Thoracic aorta (tissue), 2 donors: ENCODE results near the gene HDAC4. TPM values are rescaled to one million over a fixed set of nuclear protein-coding genes. Genes with fewer than 3 reads are reported as not detected.

Experiments
- ATAC-seq: fragments of 150-250 bp; one replicate; pipeline ENCODE4 v1.8.0; 2017; ENCODE audit warnings: low read depth; ENCODE audit not compliant: insufficient number of reproducible peaks, low FRiP score
- DNase-seq: peaks from one replicate; pipeline ENCODE4 v3.0.0-alpha.2; 2020; ENCODE audit warnings: low spot score
- H3K27ac ChIP-seq, 2 donors: fragments of 200-600 bp; sonication (generic); 1 replicate in 1 of 2; 2 replicates in 1 of 2; pipeline ENCODE4 v1.5.1; 2016; ENCODE audit warnings: mild to moderate bottlenecking in 2 of 2, moderate library complexity in 2 of 2
- H3K27me3 ChIP-seq: fragments of 200-600 bp; sonication (generic); replicated peaks from 2 replicates; pipeline ENCODE4 v1.6.0; 2016; ENCODE audit warnings: mild to moderate bottlenecking; ENCODE audit not compliant: insufficient read depth
- H3K36me3 ChIP-seq: fragments of 200-600 bp; sonication (generic); one replicate; pipeline ENCODE4 v1.5.1; 2016
- H3K4me1 ChIP-seq, 2 donors: fragments of 200-600 bp; sonication (generic); 1 replicate in 1 of 2; 2 replicates in 1 of 2; pipeline versions ENCODE4 v1.5.1 to v1.6.0; 2016; ENCODE audit warnings: low read depth in 2 of 2, mild to moderate bottlenecking in 1 of 2; ENCODE audit not compliant: control insufficient read depth in 1 of 2
- H3K4me3 ChIP-seq: fragments of 200-600 bp; sonication (generic); 2 replicates; pipeline ENCODE4 v1.5.1; 2016; ENCODE audit warnings: mild to moderate bottlenecking
- H3K9me3 ChIP-seq: fragments of 200-600 bp; sonication (generic); 2 replicates; pipeline ENCODE4 v1.5.1; 2016
- total RNA-seq, 2 donors: library from RNA; depleted of rRNA; stranded (reverse); fragments of >200 nt; gene quantifications; one replicate each; pipeline versions ENCODE4 v1.1.0 to v1.2.3, GENCODE V29; 2016
- TF ChIP-seq, protein P1 (sequence below): fragments of 200-600 bp; sonication (generic); IDR thresholded peaks from one replicate; pipeline ENCODE4 v1.5.1; 2019; ENCODE audit warnings: antibody characterized with exemption

HDAC4 gene
- total RNA-seq, 2 donors from 2014 or later: 79.2 to 163 TPM

DNA sequence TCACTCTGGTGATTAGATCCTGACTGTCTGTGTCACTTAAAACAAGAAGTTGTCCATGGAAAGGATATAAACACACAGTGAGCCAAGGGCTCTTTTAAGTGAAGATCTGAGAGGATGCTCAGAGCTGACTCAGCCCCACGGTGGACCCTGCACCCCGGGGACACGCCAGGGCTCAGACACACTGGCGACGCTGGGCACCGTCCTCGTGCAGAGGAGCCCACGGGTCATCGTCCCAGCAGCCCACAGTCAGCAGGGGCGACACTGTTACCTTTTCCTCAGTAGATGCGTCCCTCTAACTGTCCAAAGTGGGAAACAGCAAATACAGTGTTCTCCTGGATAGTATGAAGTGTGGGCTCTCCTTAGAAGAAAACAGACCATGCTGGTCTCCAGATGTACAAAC is 225.6 kb downstream of the HDAC4 start:
- Histone ChIP-seq H3K27ac (no peak overlapping the region), H3K36me3 (peaks cover 7% of the 10 kb centered on the region), H3K27me3 (no peaks in the 10 kb centered on the region), H3K9me3 (peaks cover 8% of the 10 kb centered on the region), H3K4me3 (no peak overlapping the region), H3K4me1 (no peaks in the 10 kb centered on the region)
- no peak for ATAC-seq
- TF ChIP-seq, protein P1, sequence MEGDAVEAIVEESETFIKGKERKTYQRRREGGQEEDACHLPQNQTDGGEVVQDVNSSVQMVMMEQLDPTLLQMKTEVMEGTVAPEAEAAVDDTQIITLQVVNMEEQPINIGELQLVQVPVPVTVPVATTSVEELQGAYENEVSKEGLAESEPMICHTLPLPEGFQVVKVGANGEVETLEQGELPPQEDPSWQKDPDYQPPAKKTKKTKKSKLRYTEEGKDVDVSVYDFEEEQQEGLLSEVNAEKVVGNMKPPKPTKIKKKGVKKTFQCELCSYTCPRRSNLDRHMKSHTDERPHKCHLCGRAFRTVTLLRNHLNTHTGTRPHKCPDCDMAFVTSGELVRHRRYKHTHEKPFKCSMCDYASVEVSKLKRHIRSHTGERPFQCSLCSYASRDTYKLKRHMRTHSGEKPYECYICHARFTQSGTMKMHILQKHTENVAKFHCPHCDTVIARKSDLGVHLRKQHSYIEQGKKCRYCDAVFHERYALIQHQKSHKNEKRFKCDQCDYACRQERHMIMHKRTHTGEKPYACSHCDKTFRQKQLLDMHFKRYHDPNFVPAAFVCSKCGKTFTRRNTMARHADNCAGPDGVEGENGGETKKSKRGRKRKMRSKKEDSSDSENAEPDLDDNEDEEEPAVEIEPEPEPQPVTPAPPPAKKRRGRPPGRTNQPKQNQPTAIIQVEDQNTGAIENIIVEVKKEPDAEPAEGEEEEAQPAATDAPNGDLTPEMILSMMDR: no peak
- no peak for DNase-seq

DNA sequence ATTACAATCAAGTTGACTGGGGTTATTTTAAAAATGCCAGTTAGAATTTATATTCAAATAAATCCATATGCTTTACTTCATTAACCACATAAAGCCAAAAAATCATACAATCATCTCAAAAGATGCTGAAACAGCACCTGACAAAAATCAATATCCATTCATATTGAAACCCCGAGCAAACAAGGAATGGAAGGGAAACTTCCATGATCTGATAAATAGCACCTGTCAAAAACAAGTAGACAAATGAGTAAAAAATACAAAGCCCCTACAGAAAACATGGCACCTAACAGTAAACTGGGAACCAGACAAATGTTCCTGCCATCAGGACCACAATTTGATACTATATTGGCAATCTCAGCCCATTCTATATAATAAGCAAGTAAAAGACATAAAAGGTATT is 227.5 kb downstream of the HDAC4 start:
- ATAC-seq (no peak), DNase-seq (no peak)
- TF ChIP-seq, protein P1: no peak
- Histone ChIP-seq H3K4me3 (no peak overlapping the region), H3K27me3 (no peaks in the 10 kb centered on the region), H3K36me3 (peaks cover 7% of the 10 kb centered on the region), H3K4me1 (no peaks in the 10 kb centered on the region), H3K9me3 (peaks cover 8% of the 10 kb centered on the region), H3K27ac (no peak overlapping the region)

DNA sequence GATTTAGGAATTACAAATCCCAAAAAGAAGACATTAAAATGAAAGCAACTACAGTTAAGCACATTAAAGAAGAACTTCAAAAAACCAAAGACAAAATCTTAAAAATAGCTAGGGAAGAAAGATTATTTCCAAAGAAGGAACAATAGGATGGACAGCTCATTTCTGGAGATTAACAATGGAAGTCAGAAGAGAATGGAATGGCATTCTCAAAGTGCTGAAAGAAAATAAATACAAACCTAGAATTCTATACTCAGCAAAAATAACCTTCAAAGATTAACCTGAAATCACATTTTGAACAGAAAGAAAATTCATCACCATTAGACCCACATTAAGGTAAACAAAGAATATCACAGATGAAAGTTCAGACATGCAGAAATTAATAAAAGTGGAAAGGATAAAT is 229.2 kb downstream of the HDAC4 start:
- ATAC-seq: no peak
- Histone ChIP-seq H3K27ac (no peak overlapping the region), H3K4me3 (no peak overlapping the region), H3K4me1 (no peaks in the 10 kb centered on the region), H3K9me3 (peaks cover 8% of the 10 kb centered on the region), H3K27me3 (no peaks in the 10 kb centered on the region), H3K36me3 (peaks cover 7% of the 10 kb centered on the region)
- TF ChIP-seq, protein P1: no peak
- DNase-seq: no peak

DNA sequence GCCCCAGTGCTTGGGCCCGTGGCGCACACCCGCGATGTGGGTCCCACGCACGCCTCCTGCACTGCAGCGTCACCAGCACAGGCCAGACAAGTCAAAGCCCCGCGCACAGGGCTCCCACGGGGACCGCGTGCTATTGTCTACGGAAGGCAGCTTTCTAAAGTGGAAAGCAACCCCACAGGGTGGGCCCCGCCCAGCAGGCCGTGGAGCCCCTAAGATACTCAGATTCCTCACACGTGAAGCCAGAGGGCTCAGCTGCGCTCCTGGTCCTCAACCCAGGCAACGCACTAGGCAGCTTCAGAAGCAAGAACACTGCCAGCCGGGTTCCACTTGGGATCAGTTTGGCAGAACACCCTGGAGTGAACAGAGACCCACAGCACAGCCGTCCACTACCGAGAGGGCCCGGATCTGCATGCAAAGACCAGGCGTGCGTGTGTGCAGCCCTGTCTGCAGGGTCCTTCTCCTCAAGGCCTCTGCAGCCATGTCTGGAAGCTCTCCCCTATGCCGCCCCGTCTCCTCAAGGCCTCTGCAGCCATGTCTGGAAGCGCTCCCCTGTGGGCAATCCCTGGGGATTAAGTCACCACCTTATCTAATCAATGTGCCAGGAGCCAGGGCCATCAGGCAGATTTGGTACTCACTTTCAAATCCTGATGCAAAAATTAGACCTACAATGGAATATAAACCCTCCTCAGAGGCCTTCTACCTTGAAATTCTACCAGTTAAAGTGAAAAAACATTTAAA is 231.3 kb downstream of the HDAC4 start:
- Histone ChIP-seq H3K27ac (no peak overlapping the region), H3K4me3 (no peak overlapping the region), H3K36me3 (no peaks in the 10 kb centered on the region), H3K4me1 (no peaks in the 10 kb centered on the region), H3K9me3 (peaks cover 8% of the 10 kb centered on the region), H3K27me3 (no peaks in the 10 kb centered on the region)
- TF ChIP-seq, protein P1: no peak
- DNase-seq: no peak
- no peak for ATAC-seq

DNA sequence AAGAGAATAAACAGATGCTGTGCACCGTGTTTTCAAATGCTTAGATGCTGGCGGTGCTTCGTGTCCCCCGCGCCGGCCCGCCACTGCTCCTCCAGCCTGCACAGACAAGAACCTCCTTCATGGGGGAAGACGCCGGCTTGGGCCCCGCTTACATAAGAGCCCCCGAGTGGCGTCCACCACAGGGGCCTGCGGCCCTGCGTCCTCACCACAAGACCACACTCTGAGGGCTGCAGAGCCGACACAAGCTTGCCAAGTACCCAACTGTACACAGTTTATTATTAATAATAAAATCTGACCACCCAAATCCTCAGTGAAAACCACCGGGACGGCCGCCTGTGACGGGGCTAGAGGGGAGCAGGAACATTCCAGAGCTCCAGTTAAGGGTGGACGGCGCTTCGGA is 232.2 kb downstream of the HDAC4 start:
- H3K4me3 ChIP-seq: no peak overlapping the region
- H3K4me1 ChIP-seq: no peaks in the 10 kb centered on the region
- ATAC-seq (no peak), DNase-seq (no peak)
- no peak overlapping the region for H3K27ac ChIP-seq
- H3K27me3 ChIP-seq: no peaks in the 10 kb centered on the region
- peaks cover 8% of the 10 kb centered on the region for H3K9me3 ChIP-seq
- H3K36me3 ChIP-seq: peaks cover 2% of the 10 kb centered on the region
- TF ChIP-seq, protein P1: no peak
